ENCODE data around the gene PLEKHA1. TPM values are rescaled to one million over a fixed set of nuclear protein-coding genes. Genes with fewer than 3 reads are reported as not detected.
A peak's percentile ranks its signal among the peaks of the same experiment; 100 is the strongest.

The PLEKHA1 gene
- total RNA-seq, 1 donor from 2014 or later: 50.4 TPM

GRCh38 chr10:122362621-122363020 lies 11.9 kb upstream of the PLEKHA1 start:
- H3K4me1 ChIP-seq: peaks cover 10% of the 10 kb centered on the region
- intact Hi-C loops (cut with micrococcal nuclease): no loop called here
- TF ChIP-seq CTCF (IDR thresholded peaks at IDR 0.05; ENCODE audit: borderline replicate concordance): no peak
- H3K4me3 ChIP-seq: no peak overlapping the region
- H3K36me3 ChIP-seq: no peaks in the 10 kb centered on the region
- no peak for DNase-seq
- H3K9me3 ChIP-seq (replicated peaks): peaks cover 13% of the 10 kb centered on the region
- no peaks in the 10 kb centered on the region for H3K27me3 ChIP-seq (ENCODE audit: low read depth)
- H3K27ac ChIP-seq (replicated peaks): no peak overlapping the region

- Histone ChIP-seq H3K27me3 (ENCODE audit: low read depth) (no peaks in the 10 kb centered on the region), H3K4me3 (no peak overlapping the region), H3K4me1 (peaks cover 15% of the 10 kb centered on the region), H3K36me3 (no peaks in the 10 kb centered on the region), H3K9me3 (replicated peaks) (peaks cover 9% of the 10 kb centered on the region), H3K27ac (replicated peaks) (no peak overlapping the region)
- no peak for DNase-seq
- no peak for TF ChIP-seq CTCF (IDR thresholded peaks at IDR 0.05; ENCODE audit: borderline replicate concordance)
- intact Hi-C loops (cut with micrococcal nuclease): no loop called here
Observed at GRCh38 chr10:122363311-122363710, 11.2 kb upstream of the PLEKHA1 start.

GRCh38 chr10:122363722-122364463 lies 10.6 kb upstream of the PLEKHA1 start:
- no peaks in the 10 kb centered on the region for H3K27me3 ChIP-seq (ENCODE audit: low read depth)
- H3K36me3 ChIP-seq: no peaks in the 10 kb centered on the region
- intact Hi-C loops (cut with micrococcal nuclease): no loop called here
- peaks cover 20% of the 10 kb centered on the region for H3K4me1 ChIP-seq
- H3K4me3 ChIP-seq: no peak overlapping the region
- no peak overlapping the region for H3K27ac ChIP-seq (replicated peaks)
- peaks cover 3% of the 10 kb centered on the region for H3K9me3 ChIP-seq (replicated peaks)
- DNase-seq: no peak
- TF ChIP-seq CTCF (IDR thresholded peaks at IDR 0.05; ENCODE audit: borderline replicate concordance): no peak

- H3K27ac ChIP-seq (replicated peaks): peak overlapping the region; percentile 57
Observed at GRCh38 chr10:122368502-122369254, 5.8 kb upstream of the PLEKHA1 start.

GRCh38 chr10:122373108-122373507 lies 1.4 kb upstream of the PLEKHA1 start:
- no peaks in the 10 kb centered on the region for H3K36me3 ChIP-seq
- TF ChIP-seq CTCF (IDR thresholded peaks at IDR 0.05; ENCODE audit: borderline replicate concordance): no peak
- H3K4me1 ChIP-seq: peaks cover 87% of the 10 kb centered on the region
- peak overlapping the region; percentile 99 for H3K27ac ChIP-seq (replicated peaks)
- H3K9me3 ChIP-seq (replicated peaks): no peaks in the 10 kb centered on the region
- H3K27me3 ChIP-seq (ENCODE audit: low read depth): no peaks in the 10 kb centered on the region
- intact Hi-C loops (cut with micrococcal nuclease): no loop called here
- no peak for DNase-seq
- H3K4me3 ChIP-seq: no peak overlapping the region

More at GRCh38 chr10:122368502-122369254, 5.8 kb upstream of the PLEKHA1 start:
- H3K27me3 ChIP-seq (ENCODE audit: low read depth): no peaks in the 10 kb centered on the region
- peaks cover 59% of the 10 kb centered on the region for H3K4me1 ChIP-seq
- peak overlapping the region; percentile 27 for H3K4me3 ChIP-seq
- intact Hi-C loops (cut with micrococcal nuclease): no loop called here
- peak; percentile 24 for DNase-seq
- TF ChIP-seq CTCF (IDR thresholded peaks at IDR 0.05; ENCODE audit: borderline replicate concordance): no peak
- no peaks in the 10 kb centered on the region for H3K9me3 ChIP-seq (replicated peaks)
- no peaks in the 10 kb centered on the region for H3K36me3 ChIP-seq
